Panc1 (cell line): ENCODE measurements around the gene IFT52. TPM values are rescaled to one million over a fixed set of nuclear protein-coding genes. Genes with fewer than 3 reads are reported as not detected.

Experiments used
- ATAC-seq: fragments of 200-7000 bp; cut with Tn5 transposase; 2 replicates; pipeline ENCODE4 v1.9.1; 2020; ENCODE audit warnings: mild to moderate bottlenecking, moderate library complexity
- BruUV-seq: library from RNA; stranded (reverse); fragments of 400-500 nt; replicated peaks from 2 replicates; lab custom pipeline; 2021; lab: Mats Ljungman, UMichigan
- CTCF ChIA-PET: fragments of 300-600 bp; sonication (Branson Sonifier 250); formaldehyde crosslinking; loops from one replicate; lab custom pipeline; 2022; ENCODE audit warnings: antibody characterized with exemption; lab: Charles Lee
- POLR2A ChIA-PET: fragments of 300-600 bp; sonication (Branson Sonifier 250); formaldehyde crosslinking; loops from one replicate; lab custom pipeline; 2022; ENCODE audit warnings: antibody characterized with exemption; lab: Charles Lee
- DNase-seq: peaks from one replicate; pipeline ENCODE4 v3.0.0-alpha.2; 2010; ENCODE audit warnings: low read depth, low spot score
- H3K27ac ChIP-seq: 2 replicates; pipeline ENCODE4 v1.5.1; 2011; ENCODE audit warnings: mild to moderate bottlenecking, low read length, inconsistent platforms
- H3K27me3 ChIP-seq: fragments of 200-500 bp; sonication (Bioruptor generic); 2 replicates; pipeline ENCODE4 v1.6.0; 2014; ENCODE audit warnings: low read length, inconsistent platforms; ENCODE audit not compliant: control insufficient read depth, insufficient read depth
- H3K36me3 ChIP-seq: fragments of 200-500 bp; sonication (Bioruptor generic); 2 replicates; pipeline ENCODE4 v1.5.1; 2014; ENCODE audit warnings: inconsistent platforms, mild to moderate bottlenecking, low read length, moderate library complexity; ENCODE audit not compliant: control insufficient read depth, insufficient read depth
- H3K4me1 ChIP-seq: 2 replicates; pipeline ENCODE4 v1.5.1; 2011; ENCODE audit warnings: inconsistent platforms, mild to moderate bottlenecking, low read length, moderate library complexity; ENCODE audit not compliant: control insufficient read depth, insufficient read depth
- H3K4me3 ChIP-seq, 2 experiments: 2 replicates each; pipeline ENCODE4 v1.5.1; 2011 to 2012; ENCODE audit warnings: low read depth in 2 of 2, low read length in 2 of 2, mild to moderate bottlenecking in 2 of 2, inconsistent platforms in 1 of 2, moderate library complexity in 1 of 2
- H3K9me3 ChIP-seq: fragments of 200-500 bp; sonication (Bioruptor generic); 2 replicates; pipeline ENCODE4 v1.5.1; 2014; ENCODE audit warnings: low read depth, mild to moderate bottlenecking, inconsistent platforms, low read length, moderate library complexity; ENCODE audit not compliant: control insufficient read depth, insufficient read depth
- CTCF ChIP-seq: fragments of 450-650 bp; IDR thresholded peaks from 2 replicates; pipeline ENCODE4 v1.5.1; 2017; ENCODE audit warnings: mild to moderate bottlenecking
- POLR2AphosphoS5 ChIP-seq: IDR thresholded peaks from 2 replicates; pipeline ENCODE4 v1.6.1; 2012; ENCODE audit warnings: mild to moderate bottlenecking, low read depth, low read length, moderate library complexity
- REST ChIP-seq, 2 experiments: IDR thresholded peaks; 2 replicates each; pipeline ENCODE4 v1.6.1; 2011 to 2012; ENCODE audit warnings: low read depth in 2 of 2, control low read depth in 1 of 2, low read length in 1 of 2, mild to moderate bottlenecking in 1 of 2, moderate library complexity in 1 of 2; ENCODE audit not compliant: insufficient read depth in 1 of 2
- SIN3A ChIP-seq: IDR thresholded peaks from 2 replicates; pipeline ENCODE4 v1.6.1; 2012; ENCODE audit warnings: low read depth, mild to moderate bottlenecking, low read length, moderate library complexity, borderline replicate concordance; ENCODE audit not compliant: insufficient read depth
- TCF7L2 ChIP-seq: IDR thresholded peaks from 2 replicates; pipeline ENCODE4 v1.6.1; 2011; ENCODE audit warnings: mild to moderate bottlenecking, low read depth, low read length, inconsistent platforms
- in situ Hi-C: cut with HindIII; loops from 2 replicates; pipeline ENCODE4 v1.10.0; 2016; ENCODE audit warnings: low sequenced_read_pairs, low pct_unique_long_range_greater_than_20kb
- intact Hi-C: fragments of 100-400 bp; cut with micrococcal nuclease; formaldehyde crosslinking; loops from one replicate; pipeline ENCODE4 v1.10.0; 2022; ENCODE audit not compliant: unreplicated experiment
- total RNA-seq: library from RNA; stranded (reverse); gene quantifications from one replicate; pipeline ENCODE4 v1.2.1, GENCODE V29; 2021; ENCODE audit not compliant: unreplicated experiment

Gene IFT52
- total RNA-seq, 1 experiment from 2014 or later = 29.2 TPM

- intact Hi-C loops (no loop called here), in situ Hi-C loops (no loop called here)
- Histone ChIP-seq H3K27ac (no peak overlapping the region), H3K27me3 (no peaks in the 10 kb centered on the region), H3K4me1 (no peaks in the 10 kb centered on the region), H3K9me3 (no peaks in the 10 kb centered on the region), H3K4me3 (no peak overlapping the region), H3K36me3 (no peaks in the 10 kb centered on the region)
- no peak for DNase-seq
- no peak for ATAC-seq
- no peak for TF ChIP-seq TCF7L2
- TF ChIP-seq SIN3A = no peak
- TF ChIP-seq CTCF = no peak
- no peak for TF ChIP-seq POLR2AphosphoS5
- TF ChIP-seq REST (IDR thresholded peaks at IDR 0.05; ENCODE audit: insufficient read depth in 1 of 2, low read depth in 2 of 2, low read length in 1 of 2) = no peak
- ChIA-PET CTCF (no interaction called here), POLR2A (no interaction called here)
- BruUV-seq = no TSS peak
Measured at GRCh38 chr20:43583133-43583864, 7.4 kb upstream of the IFT52 start.

- Histone ChIP-seq H3K4me1 (no peaks in the 10 kb centered on the region), H3K27ac (no peak overlapping the region), H3K36me3 (no peaks in the 10 kb centered on the region), H3K4me3 (no peak overlapping the region), H3K27me3 (no peaks in the 10 kb centered on the region), H3K9me3 (no peaks in the 10 kb centered on the region)
- ChIA-PET POLR2A (no interaction called here), CTCF (no interaction called here)
- BruUV-seq = no TSS peak
- ATAC-seq = no peak
- intact Hi-C loops (no loop called here), in situ Hi-C loops (no loop called here)
- no peak for DNase-seq
- TF ChIP-seq TCF7L2 = no peak
- TF ChIP-seq SIN3A = no peak
- TF ChIP-seq POLR2AphosphoS5 = no peak
- no peak for TF ChIP-seq REST (IDR thresholded peaks at IDR 0.05; ENCODE audit: insufficient read depth in 1 of 2, low read depth in 2 of 2, low read length in 1 of 2)
- TF ChIP-seq CTCF = no peak
Measured at GRCh38 chr20:43583982-43584432, 6.7 kb upstream of the IFT52 start.
